ENCODE measurements around the gene KRTAP20-4.

The KRTAP20-4 gene

GRCh38 chr21:30590297-30590696 is 30.1 kb upstream of the KRTAP20-4 start, which contains the start of gene KRTAP22-2:
TSS of gene KRTAP22-2 (minus strand) at chr21:30590397.
- CTCF ChIA-PET: no interaction called here
- DNase-seq (ENCODE audit: extremely low spot score): no peak
- POLR2A ChIA-PET: no interaction called here
- TF ChIP-seq HDGF (IDR thresholded peaks at IDR 0.05; ENCODE audit: borderline replicate concordance) (no peak), L3MBTL2 (conservative IDR thresholded peaks at IDR 0.05) (no peak), FOXA1 (IDR thresholded peaks at IDR 0.05) (no peak), LEF1 (IDR thresholded peaks at IDR 0.05; ENCODE audit: borderline replicate concordance) (no peak), CTBP1 (IDR thresholded peaks at IDR 0.05; ENCODE audit: borderline replicate concordance) (no peak), ZNF384 (IDR thresholded peaks at IDR 0.05) (no peak), ELF4 (IDR thresholded peaks at IDR 0.05) (no peak), SP1 (IDR thresholded peaks at IDR 0.05) (no peak), TARDBP (IDR thresholded peaks at IDR 0.05) (no peak), PKNOX1 (IDR thresholded peaks at IDR 0.05) (no peak)

GRCh38 chr21:30592140-30592539 is 28.3 kb upstream of the KRTAP20-4 start, which contains the start of gene KRTAP6-3:
TSS of gene KRTAP6-3 (plus strand) at chr21:30592440. CDS start at chr21:30592446, 6 bp downstream.
- no peak for DNase-seq (ENCODE audit: extremely low spot score)
- no peak for TF ChIP-seq TARDBP (IDR thresholded peaks at IDR 0.05)
- no peak for TF ChIP-seq FOXM1 (IDR thresholded peaks at IDR 0.05; ENCODE audit: borderline replicate concordance)
- TF ChIP-seq CTBP1 (IDR thresholded peaks at IDR 0.05; ENCODE audit: borderline replicate concordance): no peak
- TF ChIP-seq BHLHE40 (IDR thresholded peaks at IDR 0.05; ENCODE audit: borderline replicate concordance): no peak
- no peak for TF ChIP-seq ZNF384 (IDR thresholded peaks at IDR 0.05)
- TF ChIP-seq NFRKB (IDR thresholded peaks at IDR 0.05): no peak
- TF ChIP-seq FOXK2 (IDR thresholded peaks at IDR 0.05): no peak
- no peak for TF ChIP-seq SUZ12 (IDR thresholded peaks at IDR 0.05)
- no peak for TF ChIP-seq ELF4 (IDR thresholded peaks at IDR 0.05)
- no peak for TF ChIP-seq HDGF (IDR thresholded peaks at IDR 0.05; ENCODE audit: borderline replicate concordance)
- no peak for TF ChIP-seq PKNOX1 (IDR thresholded peaks at IDR 0.05)
- no peak for TF ChIP-seq SP1 (IDR thresholded peaks at IDR 0.05)
- no peak for TF ChIP-seq L3MBTL2 (conservative IDR thresholded peaks at IDR 0.05)
- TF ChIP-seq LEF1 (IDR thresholded peaks at IDR 0.05; ENCODE audit: borderline replicate concordance): no peak
- TF ChIP-seq FOXA1 (IDR thresholded peaks at IDR 0.05): no peak
- TF ChIP-seq ARNT (IDR thresholded peaks at IDR 0.05): no peak
- POLR2A ChIA-PET: no interaction called here
- CTCF ChIA-PET: no interaction called here

DNA sequence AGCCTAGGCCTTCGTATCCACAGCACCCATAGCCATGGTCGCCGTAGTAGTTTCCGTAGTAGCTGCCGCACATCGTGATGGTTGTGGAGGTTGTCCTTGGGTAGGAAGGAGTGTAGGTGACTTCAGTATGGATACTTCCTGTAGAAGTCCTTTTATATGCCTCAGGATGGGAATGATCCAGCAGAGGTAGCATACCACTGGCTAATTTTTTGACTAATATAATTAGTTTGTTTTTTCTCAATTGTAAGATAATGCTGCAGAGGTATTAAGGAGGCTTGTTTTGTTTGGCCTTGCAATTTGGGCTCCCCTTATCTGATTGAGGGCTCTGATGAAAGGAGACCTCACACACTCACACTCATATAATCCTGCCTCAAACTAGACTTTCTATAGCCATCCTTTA is 21.6 kb upstream of the KRTAP20-4 start, which contains the start of gene KRTAP6-2:
Gene KRTAP6-2, minus strand, starts transcription at position 101 of the 400 bp plus-strand sequence. Its CDS starts 28 bp downstream, at position 73.
- CTCF ChIA-PET: no interaction called here
- TF ChIP-seq PKNOX1 (IDR thresholded peaks at IDR 0.05) (no peak), TARDBP (IDR thresholded peaks at IDR 0.05) (no peak), ELF4 (IDR thresholded peaks at IDR 0.05) (no peak), SP1 (IDR thresholded peaks at IDR 0.05) (no peak), ZNF384 (IDR thresholded peaks at IDR 0.05) (no peak), LEF1 (IDR thresholded peaks at IDR 0.05; ENCODE audit: borderline replicate concordance) (no peak), CTBP1 (IDR thresholded peaks at IDR 0.05; ENCODE audit: borderline replicate concordance) (no peak), BHLHE40 (IDR thresholded peaks at IDR 0.05; ENCODE audit: borderline replicate concordance) (no peak), HDGF (IDR thresholded peaks at IDR 0.05; ENCODE audit: borderline replicate concordance) (no peak), FOXK2 (IDR thresholded peaks at IDR 0.05) (no peak), L3MBTL2 (conservative IDR thresholded peaks at IDR 0.05) (no peak), FOXA1 (IDR thresholded peaks at IDR 0.05) (no peak), NFRKB (IDR thresholded peaks at IDR 0.05) (no peak), SUZ12 (IDR thresholded peaks at IDR 0.05) (no peak), ARNT (IDR thresholded peaks at IDR 0.05) (no peak), FOXM1 (IDR thresholded peaks at IDR 0.05; ENCODE audit: borderline replicate concordance) (no peak)
- no peak for DNase-seq (ENCODE audit: extremely low spot score)

GRCh38 chr21:30600787-30601186 is 19.6 kb upstream of the KRTAP20-4 start, which contains the start of gene KRTAP22-1:
TSS of gene KRTAP22-1 (plus strand) at chr21:30601087.
- ChIA-PET CTCF (no interaction called here), POLR2A (no interaction called here)
- no peak for TF ChIP-seq SP1 (IDR thresholded peaks at IDR 0.05)
- no peak for TF ChIP-seq FOXM1 (IDR thresholded peaks at IDR 0.05; ENCODE audit: borderline replicate concordance)
- TF ChIP-seq SUZ12 (IDR thresholded peaks at IDR 0.05): no peak
- TF ChIP-seq TARDBP (IDR thresholded peaks at IDR 0.05): no peak
- TF ChIP-seq L3MBTL2 (conservative IDR thresholded peaks at IDR 0.05): no peak
- no peak for TF ChIP-seq CTBP1 (IDR thresholded peaks at IDR 0.05; ENCODE audit: borderline replicate concordance)
- TF ChIP-seq HDGF (IDR thresholded peaks at IDR 0.05; ENCODE audit: borderline replicate concordance): no peak
- TF ChIP-seq ARNT (IDR thresholded peaks at IDR 0.05): no peak
- no peak for DNase-seq (ENCODE audit: extremely low spot score)

More for the DNA sequence above, 21.6 kb upstream of the KRTAP20-4 start, which contains the start of gene KRTAP6-2:
- POLR2A ChIA-PET: no interaction called here

GRCh38 chr21:30605968-30606367 is 14.5 kb upstream of the KRTAP20-4 start:
- CTCF ChIA-PET: interaction anchor here (0.9 kb wide), 1 partner anchor 12 kb away, joined by 3 read pairs; no protein-coding TSS in a partner anchor
- no peak for DNase-seq (ENCODE audit: extremely low spot score)
- POLR2A ChIA-PET: no interaction called here
- no peak for TF ChIP-seq NFRKB (IDR thresholded peaks at IDR 0.05)
- no peak for TF ChIP-seq SP1 (IDR thresholded peaks at IDR 0.05)
- no peak for TF ChIP-seq LEF1 (IDR thresholded peaks at IDR 0.05; ENCODE audit: borderline replicate concordance)
- no peak for TF ChIP-seq SUZ12 (IDR thresholded peaks at IDR 0.05)
- no peak for TF ChIP-seq HDGF (IDR thresholded peaks at IDR 0.05; ENCODE audit: borderline replicate concordance)
- no peak for TF ChIP-seq L3MBTL2 (conservative IDR thresholded peaks at IDR 0.05)
- no peak for TF ChIP-seq FOXK2 (IDR thresholded peaks at IDR 0.05)

DNA sequence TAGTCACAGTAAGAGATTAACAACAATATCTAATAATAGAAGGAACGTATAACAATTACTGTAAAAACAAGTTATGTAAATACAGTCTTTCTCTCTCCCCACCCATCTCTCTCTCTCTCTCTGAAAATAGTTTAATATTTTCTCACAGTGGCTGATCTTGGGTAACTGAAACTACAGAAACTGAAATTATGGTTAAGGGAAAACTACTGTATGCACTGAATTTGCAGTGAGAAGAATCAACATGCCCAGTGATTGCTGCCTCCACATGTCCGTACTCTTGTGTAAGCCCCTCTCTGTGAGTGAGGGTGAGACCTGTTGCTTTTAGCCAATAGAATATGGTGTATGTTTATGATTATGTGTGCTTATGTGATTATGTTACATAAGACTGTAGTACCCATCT is 8.3 kb upstream of the KRTAP20-4 start:
- POLR2A ChIA-PET: no interaction called here
- no peak for DNase-seq (ENCODE audit: extremely low spot score)
- CTCF ChIA-PET: no interaction called here
- TF ChIP-seq SP1 (IDR thresholded peaks at IDR 0.05) (no peak), BHLHE40 (IDR thresholded peaks at IDR 0.05; ENCODE audit: borderline replicate concordance) (no peak), ELF4 (IDR thresholded peaks at IDR 0.05) (no peak), NFRKB (IDR thresholded peaks at IDR 0.05) (no peak), FOXA1 (IDR thresholded peaks at IDR 0.05) (no peak), ARNT (IDR thresholded peaks at IDR 0.05) (no peak), HDGF (IDR thresholded peaks at IDR 0.05; ENCODE audit: borderline replicate concordance) (no peak), FOXM1 (IDR thresholded peaks at IDR 0.05; ENCODE audit: borderline replicate concordance) (no peak), ZNF384 (IDR thresholded peaks at IDR 0.05) (no peak), SUZ12 (IDR thresholded peaks at IDR 0.05) (no peak), LEF1 (IDR thresholded peaks at IDR 0.05; ENCODE audit: borderline replicate concordance) (no peak), TARDBP (IDR thresholded peaks at IDR 0.05) (no peak), L3MBTL2 (conservative IDR thresholded peaks at IDR 0.05) (no peak), FOXK2 (IDR thresholded peaks at IDR 0.05) (no peak), PKNOX1 (IDR thresholded peaks at IDR 0.05) (no peak), CTBP1 (IDR thresholded peaks at IDR 0.05; ENCODE audit: borderline replicate concordance) (no peak)
